ENCODE results near the gene EVA1C. TPM values are rescaled to one million over a fixed set of nuclear protein-coding genes. Genes with fewer than 3 reads are reported as not detected.
A peak's percentile ranks its signal among the peaks of the same experiment; 100 is the strongest.

Gene EVA1C
- total and polyA plus RNA-seq, 10 of the 15 experiments (the other 5 are each of a cell fraction or from before 2014, with no cell fraction given) = 0.13 to 0.56 (median 0.34) TPM; not detected in 7

DNA sequence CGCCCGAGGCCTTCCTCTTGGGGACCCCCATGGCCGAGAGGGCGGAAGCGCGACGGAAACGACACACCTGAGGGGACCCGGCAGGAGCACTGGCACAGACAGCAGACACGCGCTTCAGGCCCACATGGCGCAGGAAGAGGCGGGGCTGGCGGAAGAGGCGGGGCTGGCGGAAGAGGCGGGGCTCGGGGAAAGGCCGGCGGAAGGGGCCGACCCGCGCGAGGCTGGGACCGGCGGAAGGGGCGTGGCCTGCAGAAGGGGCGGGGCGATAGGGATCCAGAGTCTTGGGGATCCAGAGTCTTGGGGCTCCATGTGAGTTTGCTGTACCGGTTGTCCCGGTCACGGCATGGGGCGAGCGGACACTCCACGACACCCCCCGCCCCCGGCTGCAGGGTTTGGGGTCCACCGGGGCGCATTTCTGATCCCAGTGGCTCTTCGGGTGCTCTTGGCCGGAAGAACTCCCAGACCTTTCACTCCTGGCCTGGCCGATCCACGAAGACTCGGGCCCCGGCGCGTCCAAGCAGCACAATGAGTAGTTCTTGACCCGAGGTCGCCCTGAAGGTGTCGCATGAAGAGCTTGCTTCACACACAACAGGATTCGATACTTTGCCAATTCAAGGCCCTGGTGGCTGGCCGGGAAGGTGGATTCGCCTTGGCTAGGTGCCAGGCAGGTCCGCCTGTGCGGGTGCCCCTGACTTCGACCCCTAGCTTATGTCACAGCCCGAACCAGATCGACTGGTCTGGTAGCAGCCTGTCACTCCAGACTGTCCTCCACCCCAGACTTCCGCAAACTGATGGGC, 19.4 kb upstream of the EVA1C start, which contains the start of gene URB1 (continued):
- TF ChIP-seq, protein P1, sequence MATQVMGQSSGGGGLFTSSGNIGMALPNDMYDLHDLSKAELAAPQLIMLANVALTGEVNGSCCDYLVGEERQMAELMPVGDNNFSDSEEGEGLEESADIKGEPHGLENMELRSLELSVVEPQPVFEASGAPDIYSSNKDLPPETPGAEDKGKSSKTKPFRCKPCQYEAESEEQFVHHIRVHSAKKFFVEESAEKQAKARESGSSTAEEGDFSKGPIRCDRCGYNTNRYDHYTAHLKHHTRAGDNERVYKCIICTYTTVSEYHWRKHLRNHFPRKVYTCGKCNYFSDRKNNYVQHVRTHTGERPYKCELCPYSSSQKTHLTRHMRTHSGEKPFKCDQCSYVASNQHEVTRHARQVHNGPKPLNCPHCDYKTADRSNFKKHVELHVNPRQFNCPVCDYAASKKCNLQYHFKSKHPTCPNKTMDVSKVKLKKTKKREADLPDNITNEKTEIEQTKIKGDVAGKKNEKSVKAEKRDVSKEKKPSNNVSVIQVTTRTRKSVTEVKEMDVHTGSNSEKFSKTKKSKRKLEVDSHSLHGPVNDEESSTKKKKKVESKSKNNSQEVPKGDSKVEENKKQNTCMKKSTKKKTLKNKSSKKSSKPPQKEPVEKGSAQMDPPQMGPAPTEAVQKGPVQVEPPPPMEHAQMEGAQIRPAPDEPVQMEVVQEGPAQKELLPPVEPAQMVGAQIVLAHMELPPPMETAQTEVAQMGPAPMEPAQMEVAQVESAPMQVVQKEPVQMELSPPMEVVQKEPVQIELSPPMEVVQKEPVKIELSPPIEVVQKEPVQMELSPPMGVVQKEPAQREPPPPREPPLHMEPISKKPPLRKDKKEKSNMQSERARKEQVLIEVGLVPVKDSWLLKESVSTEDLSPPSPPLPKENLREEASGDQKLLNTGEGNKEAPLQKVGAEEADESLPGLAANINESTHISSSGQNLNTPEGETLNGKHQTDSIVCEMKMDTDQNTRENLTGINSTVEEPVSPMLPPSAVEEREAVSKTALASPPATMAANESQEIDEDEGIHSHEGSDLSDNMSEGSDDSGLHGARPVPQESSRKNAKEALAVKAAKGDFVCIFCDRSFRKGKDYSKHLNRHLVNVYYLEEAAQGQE (IDR thresholded peaks at IDR 0.05; ENCODE audit: low read depth, low read length) = no peak
- TF ChIP-seq CREB1 (IDR thresholded peaks at IDR 0.05; ENCODE audit: low read depth) (peak; percentile 47; the same call in 1 of the 2 replicates), SUZ12 (IDR thresholded peaks at IDR 0.05; ENCODE audit: unreplicated experiment) (no peak), JUNB (IDR thresholded peaks at IDR 0.05) (no peak), MEF2B (IDR thresholded peaks at IDR 0.05; ENCODE audit: partially characterized antibody, poor library complexity, severe bottlenecking) (no peak), CHD2 (IDR thresholded peaks at IDR 0.05; ENCODE audit: borderline replicate concordance, low read depth, low read length) (no peak), EED (IDR thresholded peaks at IDR 0.05; ENCODE audit: low read depth) (no peak), EZH2 (IDR thresholded peaks at IDR 0.05; ENCODE audit: borderline replicate concordance, control insufficient read depth, low read depth, low read length) (no peak), NRF1 (conservative IDR thresholded peaks at IDR 0.05; ENCODE audit: low read depth, low read length) (no peak), TCF12 (IDR thresholded peaks at IDR 0.05; ENCODE audit: low read depth, low read length) (no peak)
- TF ChIP-seq, protein P2, sequence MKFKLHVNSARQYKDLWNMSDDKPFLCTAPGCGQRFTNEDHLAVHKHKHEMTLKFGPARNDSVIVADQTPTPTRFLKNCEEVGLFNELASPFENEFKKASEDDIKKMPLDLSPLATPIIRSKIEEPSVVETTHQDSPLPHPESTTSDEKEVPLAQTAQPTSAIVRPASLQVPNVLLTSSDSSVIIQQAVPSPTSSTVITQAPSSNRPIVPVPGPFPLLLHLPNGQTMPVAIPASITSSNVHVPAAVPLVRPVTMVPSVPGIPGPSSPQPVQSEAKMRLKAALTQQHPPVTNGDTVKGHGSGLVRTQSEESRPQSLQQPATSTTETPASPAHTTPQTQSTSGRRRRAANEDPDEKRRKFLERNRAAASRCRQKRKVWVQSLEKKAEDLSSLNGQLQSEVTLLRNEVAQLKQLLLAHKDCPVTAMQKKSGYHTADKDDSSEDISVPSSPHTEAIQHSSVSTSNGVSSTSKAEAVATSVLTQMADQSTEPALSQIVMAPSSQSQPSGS (IDR thresholded peaks at IDR 0.05; ENCODE audit: low read length) = no peak
- TF ChIP-seq, protein P3, sequence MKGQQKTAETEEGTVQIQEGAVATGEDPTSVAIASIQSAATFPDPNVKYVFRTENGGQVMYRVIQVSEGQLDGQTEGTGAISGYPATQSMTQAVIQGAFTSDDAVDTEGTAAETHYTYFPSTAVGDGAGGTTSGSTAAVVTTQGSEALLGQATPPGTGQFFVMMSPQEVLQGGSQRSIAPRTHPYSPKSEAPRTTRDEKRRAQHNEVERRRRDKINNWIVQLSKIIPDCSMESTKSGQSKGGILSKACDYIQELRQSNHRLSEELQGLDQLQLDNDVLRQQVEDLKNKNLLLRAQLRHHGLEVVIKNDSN (IDR thresholded peaks at IDR 0.05; ENCODE audit: borderline replicate concordance, extremely low read length, insufficient read depth, low read depth, low read length) = no peak
- TF ChIP-seq, protein P4, sequence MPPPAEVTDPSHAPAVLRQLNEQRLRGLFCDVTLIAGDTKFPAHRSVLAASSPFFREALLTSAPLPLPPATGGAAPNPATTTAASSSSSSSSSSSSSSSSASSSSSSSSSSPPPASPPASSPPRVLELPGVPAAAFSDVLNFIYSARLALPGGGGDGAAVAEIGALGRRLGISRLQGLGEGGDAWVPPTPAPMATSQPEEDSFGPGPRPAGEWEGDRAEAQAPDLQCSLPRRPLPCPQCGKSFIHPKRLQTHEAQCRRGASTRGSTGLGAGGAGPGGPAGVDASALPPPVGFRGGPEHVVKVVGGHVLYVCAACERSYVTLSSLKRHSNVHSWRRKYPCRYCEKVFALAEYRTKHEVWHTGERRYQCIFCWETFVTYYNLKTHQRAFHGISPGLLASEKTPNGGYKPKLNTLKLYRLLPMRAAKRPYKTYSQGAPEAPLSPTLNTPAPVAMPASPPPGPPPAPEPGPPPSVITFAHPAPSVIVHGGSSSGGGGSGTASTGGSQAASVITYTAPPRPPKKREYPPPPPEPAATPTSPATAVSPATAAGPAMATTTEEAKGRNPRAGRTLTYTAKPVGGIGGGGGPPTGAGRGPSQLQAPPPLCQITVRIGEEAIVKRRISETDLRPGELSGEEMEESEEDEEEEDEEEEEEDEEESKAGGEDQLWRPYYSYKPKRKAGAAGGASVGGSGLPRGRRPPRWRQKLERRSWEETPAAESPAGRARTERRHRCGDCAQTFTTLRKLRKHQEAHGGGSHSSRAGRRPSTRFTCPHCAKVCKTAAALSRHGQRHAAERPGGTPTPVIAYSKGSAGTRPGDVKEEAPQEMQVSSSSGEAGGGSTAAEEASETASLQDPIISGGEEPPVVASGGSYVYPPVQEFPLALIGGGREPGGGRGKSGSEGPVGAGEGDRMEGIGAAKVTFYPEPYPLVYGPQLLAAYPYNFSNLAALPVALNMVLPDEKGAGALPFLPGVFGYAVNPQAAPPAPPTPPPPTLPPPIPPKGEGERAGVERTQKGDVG (CRISPR knock-in tag; IDR thresholded peaks at IDR 0.05) = no peak
- TF ChIP-seq, protein P5, sequence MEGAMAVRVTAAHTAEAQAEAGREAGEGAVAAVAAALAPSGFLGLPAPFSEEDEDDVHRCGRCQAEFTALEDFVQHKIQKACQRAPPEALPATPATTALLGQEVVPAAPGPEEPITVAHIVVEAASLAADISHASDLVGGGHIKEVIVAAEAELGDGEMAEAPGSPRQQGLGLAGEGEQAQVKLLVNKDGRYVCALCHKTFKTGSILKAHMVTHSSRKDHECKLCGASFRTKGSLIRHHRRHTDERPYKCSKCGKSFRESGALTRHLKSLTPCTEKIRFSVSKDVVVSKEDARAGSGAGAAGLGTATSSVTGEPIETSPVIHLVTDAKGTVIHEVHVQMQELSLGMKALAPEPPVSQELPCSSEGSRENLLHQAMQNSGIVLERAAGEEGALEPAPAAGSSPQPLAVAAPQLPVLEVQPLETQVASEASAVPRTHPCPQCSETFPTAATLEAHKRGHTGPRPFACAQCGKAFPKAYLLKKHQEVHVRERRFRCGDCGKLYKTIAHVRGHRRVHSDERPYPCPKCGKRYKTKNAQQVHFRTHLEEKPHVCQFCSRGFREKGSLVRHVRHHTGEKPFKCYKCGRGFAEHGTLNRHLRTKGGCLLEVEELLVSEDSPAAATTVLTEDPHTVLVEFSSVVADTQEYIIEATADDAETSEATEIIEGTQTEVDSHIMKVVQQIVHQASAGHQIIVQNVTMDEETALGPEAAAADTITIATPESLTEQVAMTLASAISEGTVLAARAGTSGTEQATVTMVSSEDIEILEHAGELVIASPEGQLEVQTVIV (IDR thresholded peaks at IDR 0.05; ENCODE audit: borderline replicate concordance, partially characterized antibody) = no peak
